Right cardiac atrium (tissue), 5 donors: ENCODE data around the gene KCNB1. TPM values are rescaled to one million over a fixed set of nuclear protein-coding genes. Genes with fewer than 3 reads are reported as not detected.
A peak's percentile ranks its signal among the peaks of the same experiment; 100 is the strongest.

Source experiments
- ATAC-seq, 2 donors: fragments of 200-7000 bp; cut with Tn5 transposase; one replicate each; pipeline versions ENCODE4 v1.8.0 to v1.9.1; 2020; ENCODE audit warnings: moderate library complexity in 2 of 2, mild to moderate bottlenecking in 1 of 2
- DNase-seq, 3 donors: peaks; one replicate each; pipeline ENCODE4 v3.0.0-alpha.2; 2020
- H3K27ac ChIP-seq: one replicate; pipeline ENCODE4 v1.5.1; 2013; ENCODE audit warnings: mild to moderate bottlenecking, low read length, control low read depth, moderate library complexity
- H3K27me3 ChIP-seq: one replicate; pipeline ENCODE4 v1.6.1; 2013; ENCODE audit not compliant: control insufficient read depth, insufficient read depth
- H3K4me1 ChIP-seq: one replicate; pipeline ENCODE4 v1.6.1; 2013; ENCODE audit warnings: low read length; ENCODE audit not compliant: control insufficient read depth, insufficient read depth
- H3K4me3 ChIP-seq: one replicate; pipeline ENCODE4 v1.5.1; 2013; ENCODE audit warnings: low read length, control low read depth
- H3K9me3 ChIP-seq: one replicate; pipeline ENCODE4 v1.6.1; 2013; ENCODE audit warnings: low read length; ENCODE audit not compliant: control insufficient read depth
- WGBS: extraction: QIAGEN DNeasy Blood & Tissue Kit; methylation state at CpG from one replicate; pipeline ENCODE4 v1.1.7; 2013; 5-methylcytosine and 5-hydroxymethylcytosine counted together
- intact Hi-C, 4 donors: fragments of 100-400 bp; cut with DNase I; formaldehyde crosslinking; loops; one replicate each; pipeline versions ENCODE4 v1.11.0 to v1.14.0; 2022 to 2023
- polyA plus RNA-seq: library from polyadenylated mRNA; stranded (reverse); fragments of 200-250 nt; gene quantifications from one replicate; pipeline ENCODE4 v1.2.3, GENCODE V29; 2013
- total RNA-seq, 4 donors: library from RNA; stranded (reverse); fragmentation: NEBNext Ultra II Directional; extraction: Animal tissue kit (Norgen Biotek cat#: 25700); gene quantifications; one replicate each; pipeline ENCODE4 v1.2.1, GENCODE V29; 2021
- donor health status: healthy with polysubstance abuse.
- donor health status: DM: no; HTN: yes; CAD: no.
- donor health status: DM: no; HTN: no; CAD: no.
- donor health status: DM: no; HTN: yes; CAD: no; lungs with severe emphysema.
- donor health status: DM: yes; HTN: yes; CAD: no.

The KCNB1 gene
- total and polyA plus RNA-seq, 5 donors: 0.35 to 1.6 (median 0.66) TPM

DNA sequence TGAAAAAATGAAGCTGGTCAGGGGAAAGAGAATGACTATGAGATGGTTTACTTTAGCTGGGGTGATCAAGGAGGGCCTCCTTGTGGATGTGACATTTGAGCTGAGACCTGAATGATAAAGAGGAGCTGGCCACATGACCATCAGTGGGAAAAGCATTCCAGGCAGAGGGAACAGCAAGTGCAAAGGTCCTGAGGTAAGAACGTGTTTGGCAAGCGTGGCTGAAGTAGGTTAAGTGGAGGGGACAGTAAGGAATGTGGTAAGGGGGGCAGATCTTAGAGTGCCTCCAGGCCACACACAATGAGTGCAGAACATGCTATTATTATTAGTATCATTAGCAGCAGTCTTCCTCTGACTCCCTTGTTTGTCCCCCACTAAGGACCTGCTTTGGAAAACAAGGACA lies 92.6 kb downstream of the KCNB1 start:
- no peak for ATAC-seq
- intact Hi-C loops: loop anchor here in 2 of 4 donors (5.0 to 10.0 kb wide), 2 partner anchors 92 to 95 kb away; partner anchors contain the start of gene KCNB1 (in 2 of the 2)

DNA sequence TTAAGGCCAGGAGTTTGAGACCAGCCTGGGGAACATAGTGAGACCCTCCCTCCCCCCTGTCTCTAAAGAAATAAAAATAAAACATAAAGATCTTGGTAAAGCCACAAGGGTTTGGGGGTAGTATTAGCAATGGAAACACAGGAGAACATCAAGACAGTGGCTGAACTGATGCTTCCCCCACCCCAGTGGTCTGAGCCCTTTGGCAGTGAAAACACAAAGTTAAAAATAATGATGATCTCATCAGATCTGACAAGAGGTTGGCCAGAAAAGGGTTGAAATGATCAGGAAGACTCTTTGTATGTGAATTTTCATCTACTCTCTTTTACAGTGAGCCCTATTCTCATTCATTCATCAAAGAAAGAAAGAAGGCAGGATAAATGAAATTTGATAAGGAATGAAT lies 93.7 kb downstream of the KCNB1 start:
- DNase-seq: no peak
- H3K4me1 ChIP-seq: peaks cover 4% of the 10 kb centered on the region
- no peak overlapping the region for H3K27ac ChIP-seq
- no peaks in the 10 kb centered on the region for H3K9me3 ChIP-seq
- H3K4me3 ChIP-seq: no peak overlapping the region
- no peak for ATAC-seq
- no peaks in the 10 kb centered on the region for H3K27me3 ChIP-seq
- intact Hi-C loops: loop anchor here in 1 of 4 donors (10.0 kb wide), 1 partner anchor 96 kb away; the partner anchor contains the start of gene KCNB1

More for the DNA sequence above, 92.6 kb downstream of the KCNB1 start:
- Histone ChIP-seq H3K9me3 (no peaks in the 10 kb centered on the region), H3K27ac (no peak overlapping the region), H3K4me1 (peaks cover 4% of the 10 kb centered on the region), H3K4me3 (no peak overlapping the region), H3K27me3 (no peaks in the 10 kb centered on the region)
- 82% methylated on average over 2 of the region's 2 CpGs for WGBS
- no peak for DNase-seq

DNA sequence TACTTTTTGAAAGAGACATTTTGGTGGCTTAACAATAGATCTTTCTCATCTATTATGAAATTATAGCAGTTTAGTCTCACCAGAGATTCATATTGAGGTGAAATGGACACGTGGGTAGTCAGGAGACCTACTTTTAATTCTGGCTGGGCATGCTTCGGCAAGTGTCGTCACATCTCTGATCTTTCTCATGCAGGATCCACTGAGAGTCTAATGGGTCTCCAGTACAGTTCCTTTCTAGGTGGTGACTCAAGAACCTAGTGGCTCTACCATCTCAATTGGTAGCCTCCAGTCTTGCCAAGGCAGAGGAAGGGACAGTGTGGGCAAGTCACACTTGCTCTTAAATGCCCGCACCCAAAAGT lies 94.9 kb downstream of the KCNB1 start:
- intact Hi-C loops: loop anchor here in 1 of 4 donors (10.0 kb wide), 1 partner anchor 97 kb away; the partner anchor contains the start of gene KCNB1
- Histone ChIP-seq H3K4me3 (no peak overlapping the region), H3K27me3 (no peaks in the 10 kb centered on the region), H3K27ac (no peak overlapping the region), H3K9me3 (no peaks in the 10 kb centered on the region), H3K4me1 (peaks cover 4% of the 10 kb centered on the region)
- ATAC-seq (no peak), DNase-seq (no peak)
- 80% methylated on average over 4 of the region's 4 CpGs for WGBS

DNA sequence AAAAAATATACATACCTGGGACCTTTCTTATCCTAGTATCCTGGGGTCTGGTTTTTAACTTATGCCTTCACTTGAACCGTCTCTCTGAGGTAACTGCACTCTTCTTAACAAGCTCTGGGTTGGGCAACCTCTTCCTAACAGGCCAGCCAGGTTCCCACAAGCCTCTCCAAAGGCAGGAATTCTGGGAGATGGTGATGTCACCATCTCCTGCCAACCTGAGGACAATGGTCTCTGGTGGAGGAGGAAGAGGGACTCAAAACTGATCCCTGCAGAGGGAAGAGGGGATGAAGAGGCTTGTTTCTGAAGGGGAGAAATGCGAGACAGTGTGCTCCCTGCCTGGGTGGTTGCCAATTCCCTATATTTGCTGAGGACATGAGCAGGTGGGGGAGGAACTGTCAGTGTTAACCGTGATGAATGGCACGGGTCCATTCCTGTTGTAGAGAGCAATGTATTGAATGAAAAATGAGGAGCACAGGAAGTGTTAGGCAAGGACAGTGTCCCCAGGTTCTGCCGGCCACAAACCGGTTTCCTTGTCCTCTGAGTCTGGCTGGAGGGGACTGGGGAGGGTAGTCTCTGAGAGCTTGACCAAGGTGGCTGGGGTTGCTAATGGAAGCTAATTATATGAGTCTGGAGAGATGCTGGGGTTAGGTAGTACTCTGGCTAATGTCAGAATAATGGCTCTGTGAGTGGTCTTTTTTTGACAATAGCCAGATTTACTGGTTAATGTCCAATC lies 95.5 kb downstream of the KCNB1 start:
- H3K4me3 ChIP-seq: no peak overlapping the region
- H3K27me3 ChIP-seq: no peaks in the 10 kb centered on the region
- DNase-seq (no peak), ATAC-seq (no peak)
- no peaks in the 10 kb centered on the region for H3K9me3 ChIP-seq
- H3K27ac ChIP-seq: no peak overlapping the region
- intact Hi-C loops: loop anchor here in 1 of 4 donors (10.0 kb wide), 1 partner anchor 98 kb away; the partner anchor contains the start of gene KCNB1
- WGBS: 47% methylated on average over 6 of the region's 6 CpGs
- peaks cover 5% of the 10 kb centered on the region for H3K4me1 ChIP-seq

DNA sequence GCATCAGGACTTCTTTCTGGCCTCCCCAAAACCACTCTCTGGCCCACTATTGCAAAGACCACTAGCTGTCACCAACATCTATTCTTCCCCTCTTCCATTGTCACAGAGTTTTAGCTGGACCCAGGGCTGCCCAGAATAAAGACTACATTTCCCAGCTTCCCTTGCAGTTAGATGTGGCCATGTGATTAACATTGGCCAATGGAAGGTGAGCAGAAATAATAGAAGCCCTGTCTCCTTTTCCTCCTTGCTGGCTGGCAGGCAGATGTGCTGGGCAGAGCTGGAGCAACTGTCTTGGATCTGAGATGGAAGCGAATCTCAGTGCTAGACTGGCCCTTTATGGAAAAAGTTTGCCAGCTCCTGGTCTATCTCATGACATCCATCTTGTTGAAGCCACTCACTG lies 97.0 kb downstream of the KCNB1 start:
- H3K4me3 ChIP-seq: no peak overlapping the region
- ATAC-seq (peak; percentile 50 to 61), DNase-seq (no peak)
- no peaks in the 10 kb centered on the region for H3K9me3 ChIP-seq
- 83% methylated on average over 1 of the region's 1 CpG for WGBS
- intact Hi-C loops: loop anchor here in 1 of 4 donors (10.0 kb wide), 1 partner anchor 99 kb away; the partner anchor contains the start of gene KCNB1
- H3K27ac ChIP-seq: no peak overlapping the region
- H3K27me3 ChIP-seq: no peaks in the 10 kb centered on the region
- peaks cover 7% of the 10 kb centered on the region for H3K4me1 ChIP-seq

DNA sequence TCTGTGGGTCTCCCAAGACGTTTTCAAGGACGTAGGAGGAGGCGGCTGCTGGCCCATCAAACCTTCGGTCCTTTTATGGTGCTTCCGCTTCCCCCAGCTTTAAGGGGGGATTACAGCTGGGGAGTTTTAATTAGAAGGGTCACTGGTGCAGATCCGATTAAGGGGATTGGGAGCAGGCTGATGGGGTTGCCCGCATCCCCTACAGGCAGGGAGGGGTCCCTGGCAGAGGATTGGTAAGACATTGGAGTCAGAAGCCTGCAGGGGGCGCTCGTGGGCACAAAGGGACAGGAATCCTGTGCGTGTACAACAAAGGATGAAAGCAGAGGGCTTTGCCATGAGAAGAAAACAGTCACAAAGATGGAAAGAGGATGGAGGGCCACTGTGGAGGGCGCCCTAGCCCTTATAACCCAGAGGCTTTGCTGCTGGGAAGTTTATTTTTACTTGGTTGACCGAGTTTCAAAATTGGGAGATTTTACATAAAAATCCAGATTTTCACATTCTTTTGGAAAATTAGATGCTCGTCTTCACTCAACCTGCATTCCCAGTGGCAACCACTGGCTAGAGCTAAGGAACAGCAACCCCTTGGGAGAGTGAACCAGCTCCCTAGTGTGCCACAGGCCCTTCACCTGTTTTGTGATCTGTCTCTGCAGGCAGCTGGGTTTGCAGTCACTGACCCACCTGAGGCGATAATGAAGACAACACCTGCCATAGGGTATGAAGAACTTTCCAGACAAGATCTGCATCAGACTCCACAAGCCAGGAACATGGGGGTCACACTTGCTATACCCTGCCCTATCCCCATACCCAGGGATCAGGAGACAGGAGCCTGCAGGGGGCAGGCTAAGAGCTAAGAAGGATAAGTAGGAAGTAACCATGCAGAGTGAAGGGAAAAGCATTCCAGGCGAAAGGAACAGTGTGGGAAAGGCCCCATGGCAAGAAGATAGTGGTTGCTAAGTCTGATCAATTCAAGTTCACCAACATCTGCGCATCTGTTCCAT lies 97.7 kb downstream of the KCNB1 start:
- 46% methylated on average over 16 of the region's 16 CpGs for WGBS
- Histone ChIP-seq H3K9me3 (no peaks in the 10 kb centered on the region), H3K4me1 (peaks cover 7% of the 10 kb centered on the region), H3K27me3 (no peaks in the 10 kb centered on the region), H3K27ac (no peak overlapping the region), H3K4me3 (no peak overlapping the region)
- intact Hi-C loops: loop anchor here in 1 of 4 donors (10.0 kb wide), 1 partner anchor 100 kb away; the partner anchor contains the start of gene KCNB1
- ATAC-seq (peak in 1 of 2 donors; percentile 50), DNase-seq (peak; percentile 78 to 89 (median 89))

DNA sequence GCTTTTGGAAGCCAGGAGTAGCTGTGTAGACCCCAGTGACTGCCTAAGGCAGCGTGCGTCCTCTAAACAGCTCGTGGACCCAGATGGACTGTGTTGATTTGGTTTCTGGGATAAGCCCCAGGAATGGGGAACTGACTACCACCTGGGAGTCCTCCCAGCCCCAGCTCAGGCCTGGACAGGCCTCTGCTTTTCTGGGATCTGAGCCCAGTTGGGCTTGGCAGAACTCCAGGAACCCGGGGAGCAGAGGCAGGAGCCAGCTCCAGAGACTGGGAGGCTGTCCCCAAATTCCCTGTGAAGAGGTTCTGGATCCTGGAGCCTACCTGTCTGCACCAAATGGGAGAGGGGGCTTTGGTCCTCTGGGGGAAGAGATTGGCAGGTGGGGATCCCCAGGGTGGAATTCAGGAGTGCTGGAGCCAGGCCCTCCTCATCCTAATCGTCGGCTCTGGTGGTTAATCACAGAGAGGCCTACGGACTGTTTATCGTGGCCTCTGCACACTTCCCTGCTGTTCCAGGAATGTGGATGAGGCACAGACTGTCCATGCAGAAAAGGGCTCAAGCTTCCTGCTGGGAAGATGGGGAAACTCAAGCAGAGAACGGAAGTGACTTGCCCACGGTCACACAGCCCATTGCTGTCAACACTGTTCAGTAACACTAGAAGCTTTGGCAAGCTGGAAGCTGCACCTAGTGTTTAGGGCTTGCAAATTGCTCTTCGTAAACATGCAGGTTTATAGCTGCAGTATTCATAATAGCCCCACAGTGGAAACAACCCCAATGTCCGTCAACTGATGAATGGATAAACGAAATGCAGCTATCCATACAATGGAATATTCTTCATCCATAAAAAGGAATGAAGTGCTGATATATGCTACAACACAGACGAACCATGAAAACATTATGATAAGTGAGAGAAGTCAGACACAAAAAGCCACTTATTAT lies 100.6 kb downstream of the KCNB1 start:
- intact Hi-C loops: loop anchor here in 1 of 4 donors (10.0 kb wide), 1 partner anchor 103 kb away; the partner anchor contains the start of gene KCNB1
- Histone ChIP-seq H3K4me3 (no peak overlapping the region), H3K27ac (peak overlapping the region; percentile 23), H3K4me1 (peaks cover 7% of the 10 kb centered on the region), H3K27me3 (no peaks in the 10 kb centered on the region), H3K9me3 (no peaks in the 10 kb centered on the region)
- ATAC-seq (peak; percentile 86 to 89), DNase-seq (peak; percentile 83 to 94 (median 93))
- WGBS: 47% methylated on average over 14 of the region's 14 CpGs

DNA sequence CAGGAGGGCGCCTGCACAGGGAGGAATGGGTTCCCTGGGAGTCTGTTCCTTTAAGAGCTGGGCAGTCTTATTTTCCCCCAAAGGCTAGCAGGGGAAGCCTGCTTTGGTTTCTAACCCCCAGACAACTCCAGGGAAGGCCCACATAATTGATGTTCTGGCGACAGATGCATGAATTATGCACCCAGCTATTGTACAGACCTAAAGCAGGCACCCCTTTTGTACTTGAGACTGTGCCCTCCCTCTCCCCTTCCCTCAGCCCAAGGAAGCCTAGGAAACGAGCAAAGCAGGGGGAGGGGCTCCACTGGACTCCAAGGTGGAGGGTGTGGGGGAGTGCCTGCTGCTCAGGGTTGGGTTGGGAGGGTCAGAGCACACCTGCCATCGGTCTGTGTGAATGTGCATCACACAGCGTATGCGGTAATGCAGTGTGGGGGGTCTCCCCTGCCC lies 102.1 kb downstream of the KCNB1 start:
- Histone ChIP-seq H3K9me3 (no peaks in the 10 kb centered on the region), H3K27ac (no peak overlapping the region), H3K4me3 (no peak overlapping the region), H3K27me3 (no peaks in the 10 kb centered on the region), H3K4me1 (peaks cover 7% of the 10 kb centered on the region)
- 51% methylated on average over 6 of the region's 6 CpGs for WGBS
- no peak for DNase-seq
- ATAC-seq: no peak
- intact Hi-C loops: loop anchor here in 1 of 4 donors (10.0 kb wide), 1 partner anchor 104 kb away; the partner anchor contains the start of gene KCNB1

DNA sequence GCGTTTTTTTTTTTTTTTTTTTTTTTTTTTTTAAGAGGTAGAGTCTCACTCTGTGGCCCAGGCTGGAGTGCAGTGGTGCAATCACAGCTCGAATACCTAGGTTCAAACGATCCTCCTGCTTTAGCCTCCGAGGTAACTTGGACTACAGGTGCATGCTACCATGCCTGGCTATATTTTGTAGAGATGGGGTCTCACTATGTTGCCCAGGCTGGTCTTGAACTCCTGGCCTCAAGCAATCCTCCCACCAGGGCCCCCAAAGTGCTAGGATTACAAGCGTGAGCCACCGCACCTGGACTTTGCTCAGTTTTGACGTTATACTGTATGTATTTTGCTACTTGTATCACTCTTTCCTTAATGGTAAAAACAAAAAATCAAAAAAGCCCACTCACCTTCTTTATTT lies 103.1 kb downstream of the KCNB1 start:
- no peak for DNase-seq
- Histone ChIP-seq H3K27ac (no peak overlapping the region), H3K4me1 (peaks cover 7% of the 10 kb centered on the region), H3K9me3 (no peaks in the 10 kb centered on the region), H3K4me3 (no peak overlapping the region), H3K27me3 (no peaks in the 10 kb centered on the region)
- no peak for ATAC-seq
- intact Hi-C loops: no loop called here
- 91% methylated on average over 7 of the region's 7 CpGs for WGBS

DNA sequence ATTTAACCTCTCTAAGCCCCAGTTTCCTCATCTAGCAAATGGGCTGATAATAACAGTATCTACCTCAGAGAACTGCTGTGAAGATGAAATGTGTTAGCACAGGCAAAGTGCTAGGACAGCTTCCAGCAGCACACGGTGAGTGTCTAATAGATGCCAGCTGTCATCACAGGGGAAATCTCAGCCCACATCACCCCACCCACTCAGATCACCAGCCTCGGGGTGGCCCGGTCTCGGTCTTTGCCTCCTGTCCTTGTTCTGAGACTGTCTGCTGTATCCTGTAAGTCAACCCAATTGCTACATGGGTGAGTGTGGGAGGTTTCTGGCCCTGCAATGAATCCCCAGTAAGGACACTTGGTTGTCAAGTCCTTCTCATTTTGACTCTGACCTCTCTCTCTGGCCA lies 105.1 kb downstream of the KCNB1 start:
- Histone ChIP-seq H3K27ac (no peak overlapping the region), H3K9me3 (no peaks in the 10 kb centered on the region), H3K4me3 (no peak overlapping the region), H3K27me3 (no peaks in the 10 kb centered on the region), H3K4me1 (peaks cover 7% of the 10 kb centered on the region)
- intact Hi-C loops: no loop called here
- ATAC-seq (no peak), DNase-seq (no peak)
- 51% methylated on average over 4 of the region's 4 CpGs for WGBS
